ENCODE results near the gene RASL11B.

- TF ChIP-seq POLR2A (IDR thresholded peaks at IDR 0.05) (no peak), CTCF (IDR thresholded peaks at IDR 0.05) (no peak)
Measured at GRCh38 chr4:52912608-52913007, 50.5 kb downstream of the RASL11B start.

Data from breast epithelium (tissue), 3 donors.